Fibroblast of skin of right quadriceps (primary cell): ENCODE results near the gene TRIM71.

ENCODE experiments used
- DNase-seq: peaks from one replicate; pipeline ENCODE4 v3.0.0-alpha.2; 2013

The TRIM71 gene

GRCh38 chr3:32946973-32947788 lies 129.4 kb downstream of the TRIM71 start:
- DNase-seq: no peak
